ENCODE results near the gene ADGRE2.

Gene ADGRE2

GRCh38 chr19:14748601-14749000 is 29.8 kb downstream of the ADGRE2 start:
- DNase-seq (ENCODE audit: low read depth in 1 of 2, low spot score in 1 of 2): no peak

- DNase-seq (ENCODE audit: low read depth in 1 of 2, low spot score in 1 of 2): no peak
Observed at GRCh38 chr19:14746886-14747285, 31.5 kb downstream of the ADGRE2 start.

- no peak for DNase-seq (ENCODE audit: low read depth in 1 of 2, low spot score in 1 of 2)
Observed at GRCh38 chr19:14735915-14736314, 42.4 kb downstream of the ADGRE2 start.

- no peak for DNase-seq (ENCODE audit: low read depth in 1 of 2, low spot score in 1 of 2)
Observed at GRCh38 chr19:14733574-14733973, 44.8 kb downstream of the ADGRE2 start.

GRCh38 chr19:14732510-14732909 is 45.9 kb downstream of the ADGRE2 start:
- no peak for DNase-seq (ENCODE audit: low read depth in 1 of 2, low spot score in 1 of 2)

- DNase-seq (ENCODE audit: low read depth in 1 of 2, low spot score in 1 of 2): no peak
Observed at GRCh38 chr19:14731200-14731599, 47.2 kb downstream of the ADGRE2 start.

GRCh38 chr19:14728595-14728994 is 49.8 kb downstream of the ADGRE2 start:
- DNase-seq (ENCODE audit: low read depth in 1 of 2, low spot score in 1 of 2): no peak

- DNase-seq (ENCODE audit: low read depth in 1 of 2, low spot score in 1 of 2): no peak
Observed at GRCh38 chr19:14722127-14722526, 56.2 kb downstream of the ADGRE2 start.

- no peak for DNase-seq (ENCODE audit: low read depth in 1 of 2, low spot score in 1 of 2)
Observed at GRCh38 chr19:14719162-14719561, 59.2 kb downstream of the ADGRE2 start.

- DNase-seq (ENCODE audit: low read depth in 1 of 2, low spot score in 1 of 2): no peak
Observed at GRCh38 chr19:14718522-14719116, 59.7 kb downstream of the ADGRE2 start.

- no peak for DNase-seq (ENCODE audit: low read depth in 1 of 2, low spot score in 1 of 2)
Observed at GRCh38 chr19:14715841-14716240, 62.5 kb downstream of the ADGRE2 start.

GRCh38 chr19:14704450-14704849 is 73.9 kb downstream of the ADGRE2 start:
- no peak for DNase-seq (ENCODE audit: low read depth in 1 of 2, low spot score in 1 of 2)

- DNase-seq (ENCODE audit: low read depth in 1 of 2, low spot score in 1 of 2): no peak
Observed at GRCh38 chr19:14703833-14704232, 74.5 kb downstream of the ADGRE2 start.

GRCh38 chr19:14700711-14701375 is 77.5 kb downstream of the ADGRE2 start:
- no peak for DNase-seq (ENCODE audit: low read depth in 1 of 2, low spot score in 1 of 2)

GRCh38 chr19:14699641-14700040 is 78.7 kb downstream of the ADGRE2 start:
- no peak for DNase-seq (ENCODE audit: low read depth in 1 of 2, low spot score in 1 of 2)

GRCh38 chr19:14695471-14695870 is 82.9 kb downstream of the ADGRE2 start:
- DNase-seq (ENCODE audit: low read depth in 1 of 2, low spot score in 1 of 2): no peak

- DNase-seq (ENCODE audit: low read depth in 1 of 2, low spot score in 1 of 2): no peak
Observed at GRCh38 chr19:14694641-14695266, 83.6 kb downstream of the ADGRE2 start.

GRCh38 chr19:14689598-14690503 is 88.5 kb downstream of the ADGRE2 start, which contains the start of gene ZNF333:
TSS of gene ZNF333 (plus strand) at chr19:14690048. CDS start at chr19:14693492, 3,444 bp downstream.
- peak; percentile 96 to 99 for DNase-seq (ENCODE audit: low read depth in 1 of 2, low spot score in 1 of 2)

- no peak for DNase-seq (ENCODE audit: low read depth in 1 of 2, low spot score in 1 of 2)
Observed at GRCh38 chr19:14686411-14686810, 91.9 kb downstream of the ADGRE2 start.

GRCh38 chr19:14683439-14683838 is 94.9 kb downstream of the ADGRE2 start:
- DNase-seq (ENCODE audit: low read depth in 1 of 2, low spot score in 1 of 2): no peak
